ENCODE measurements around the gene DNMBP. TPM values are rescaled to one million over a fixed set of nuclear protein-coding genes. Genes with fewer than 3 reads are reported as not detected.

DNMBP gene
- total and polyA plus RNA-seq, 7 experiments from 2014 or later: 0.40 to 8.5 (median 3.9) TPM

GRCh38 chr10:100000109-100000644, 9.6 kb downstream of the DNMBP start:
- H3K27ac Mint-ChIP-seq: no peak overlapping the region
- DNase-seq (no peak), ATAC-seq (no peak)
- Histone ChIP-seq H3K4me3 (ENCODE audit: low read length) (no peak overlapping the region), H3K4me1 (ENCODE audit: control insufficient read depth in 2 of 2, insufficient read depth in 2 of 2, low read length in 2 of 2) (no peaks in the 10 kb centered on the region), H3K27me3 (ENCODE audit: control insufficient read depth in 2 of 2, insufficient read depth in 2 of 2, low read length in 2 of 2) (no peaks in the 10 kb centered on the region), H3K9me3 (ENCODE audit: control insufficient read depth in 2 of 3, low read length in 3 of 3) (no peaks in the 10 kb centered on the region), H3K36me3 (ENCODE audit: control insufficient read depth in 2 of 3, insufficient read depth in 3 of 3, low read length in 3 of 3) (no peaks in the 10 kb centered on the region), H3K27ac (ENCODE audit: low read depth, low read length) (no peak overlapping the region)
- POLR2A ChIA-PET: interaction anchor here (0.7 kb wide), 1 partner anchor 248 kb away, joined by 3 read pairs; no protein-coding TSS in a partner anchor
- H3K4me1 Mint-ChIP-seq: peaks cover 4 to 14% (median 6%) of the 10 kb centered on the region in 7 donors
- H3K36me3 Mint-ChIP-seq: peaks cover 0 to 18% (median 4%) of the 10 kb centered on the region in 5 donors
- intact Hi-C loops (cut with micrococcal nuclease): loop anchor here in 1 of 2 donors (10.0 kb wide), 1 partner anchor 375 kb away; the partner anchor contains the start of gene SLC25A28
- H3K27me3 Mint-ChIP-seq: no peaks in the 10 kb centered on the region
- H3K4me3 Mint-ChIP-seq: no peak overlapping the region
- CTCF ChIA-PET: interaction anchor here (1.1 kb wide), 1 partner anchor 48 kb away, joined by 3 read pairs; no protein-coding TSS in a partner anchor
- no peaks in the 10 kb centered on the region for H3K9me3 Mint-ChIP-seq

GRCh38 chr10:99999319-100000108, 10.2 kb downstream of the DNMBP start:
- H3K9me3 Mint-ChIP-seq: no peaks in the 10 kb centered on the region
- DNase-seq (no peak), ATAC-seq (no peak)
- H3K4me3 ChIP-seq (ENCODE audit: low read length): no peak overlapping the region
- no peaks in the 10 kb centered on the region for H3K27me3 Mint-ChIP-seq
- POLR2A ChIA-PET: interaction anchor here (0.6 to 0.7 kb wide), 2 partner anchors 32 to 248 kb away, joined by 3 read pairs; no protein-coding TSS in a partner anchor
- no peak overlapping the region for H3K27ac Mint-ChIP-seq
- H3K4me1 ChIP-seq (ENCODE audit: control insufficient read depth in 2 of 2, insufficient read depth in 2 of 2, low read length in 2 of 2): no peaks in the 10 kb centered on the region
- H3K9me3 ChIP-seq (ENCODE audit: control insufficient read depth in 2 of 3, low read length in 3 of 3): no peaks in the 10 kb centered on the region
- no peaks in the 10 kb centered on the region for H3K27me3 ChIP-seq (ENCODE audit: control insufficient read depth in 2 of 2, insufficient read depth in 2 of 2, low read length in 2 of 2)
- CTCF ChIA-PET: interaction anchor here (0.6 to 1.1 kb wide), 2 partner anchors 8 to 49 kb away, joined by 3 read pairs; no protein-coding TSS in a partner anchor
- H3K36me3 ChIP-seq (ENCODE audit: control insufficient read depth in 2 of 3, insufficient read depth in 3 of 3, low read length in 3 of 3): no peaks in the 10 kb centered on the region
- H3K36me3 Mint-ChIP-seq: peaks cover 0 to 18% (median 4%) of the 10 kb centered on the region in 5 donors
- H3K27ac ChIP-seq (ENCODE audit: low read depth, low read length): no peak overlapping the region
- peaks cover 9 to 19% (median 10%) of the 10 kb centered on the region in 7 donors for H3K4me1 Mint-ChIP-seq
- H3K4me3 Mint-ChIP-seq: no peak overlapping the region
- intact Hi-C loops (cut with micrococcal nuclease): loop anchor here in 1 of 2 donors (10.0 kb wide), 1 partner anchor 375 kb away; the partner anchor contains the start of gene SLC25A28

GRCh38 chr10:99998889-99999288, 10.9 kb downstream of the DNMBP start:
- Histone ChIP-seq H3K4me3 (ENCODE audit: low read length) (no peak overlapping the region), H3K4me1 (ENCODE audit: control insufficient read depth in 2 of 2, insufficient read depth in 2 of 2, low read length in 2 of 2) (no peaks in the 10 kb centered on the region), H3K9me3 (ENCODE audit: control insufficient read depth in 2 of 3, low read length in 3 of 3) (no peaks in the 10 kb centered on the region), H3K27ac (ENCODE audit: low read depth, low read length) (no peak overlapping the region), H3K36me3 (ENCODE audit: control insufficient read depth in 2 of 3, insufficient read depth in 3 of 3, low read length in 3 of 3) (no peaks in the 10 kb centered on the region), H3K27me3 (ENCODE audit: control insufficient read depth in 2 of 2, insufficient read depth in 2 of 2, low read length in 2 of 2) (no peaks in the 10 kb centered on the region)
- no peak overlapping the region for H3K27ac Mint-ChIP-seq
- ChIA-PET POLR2A (interaction anchor here (0.6 kb wide), 1 partner anchor 32 kb away, joined by 3 read pairs; no protein-coding TSS in a partner anchor), CTCF (no interaction called here)
- H3K4me3 Mint-ChIP-seq: no peak overlapping the region
- H3K36me3 Mint-ChIP-seq: peaks cover 0 to 18% (median 4%) of the 10 kb centered on the region in 5 donors
- no peak for ATAC-seq
- no peak for DNase-seq
- H3K9me3 Mint-ChIP-seq: no peaks in the 10 kb centered on the region
- peaks cover 14 to 25% (median 16%) of the 10 kb centered on the region in 7 donors for H3K4me1 Mint-ChIP-seq
- intact Hi-C loops (cut with micrococcal nuclease): no loop called here
- no peaks in the 10 kb centered on the region for H3K27me3 Mint-ChIP-seq

DNA sequence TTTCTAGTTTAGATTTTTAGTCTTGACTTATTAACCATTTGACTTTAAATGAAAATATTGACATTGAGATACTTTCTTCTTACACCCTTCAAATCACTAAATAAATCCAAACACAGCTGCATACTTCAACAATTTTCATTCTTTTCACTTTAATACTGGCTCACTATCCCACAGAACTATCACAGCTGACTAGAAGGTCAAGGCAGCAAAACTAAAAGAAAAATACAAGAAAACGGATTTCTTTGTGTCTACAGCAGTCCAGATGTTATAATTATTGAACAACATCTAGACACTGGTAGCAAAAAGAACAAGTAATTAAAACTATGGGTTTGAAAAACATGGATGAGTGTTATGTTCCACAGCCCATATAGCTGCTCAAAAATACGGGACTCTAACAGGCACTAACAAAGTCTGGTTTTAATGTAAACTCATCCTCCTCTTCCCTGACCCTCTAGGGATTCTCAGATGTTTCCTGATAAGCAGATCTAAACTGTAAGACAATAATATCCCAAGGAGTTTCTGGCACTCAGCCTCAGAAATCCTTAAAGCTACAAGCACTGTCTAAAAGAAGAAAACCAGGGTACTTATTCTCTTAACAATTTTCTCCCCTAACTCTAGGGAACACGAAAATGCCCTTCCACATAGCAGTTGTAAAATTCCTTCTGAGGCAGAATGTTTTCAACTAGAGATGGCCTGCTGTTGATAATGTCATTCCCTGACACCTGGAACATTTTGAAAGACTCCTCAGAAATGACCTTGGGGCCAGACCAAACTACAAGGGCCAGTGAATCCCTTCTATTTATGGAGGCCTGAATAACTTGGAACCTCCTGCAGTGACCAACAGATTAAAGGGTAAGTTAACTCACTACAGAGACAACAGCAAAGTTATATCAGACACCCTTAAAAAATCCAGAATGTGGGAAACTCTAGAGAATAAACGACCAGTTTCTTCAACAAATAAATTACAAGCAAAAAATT, 12.8 kb downstream of the DNMBP start:
- Histone ChIP-seq H3K36me3 (ENCODE audit: control insufficient read depth in 2 of 3, insufficient read depth in 3 of 3, low read length in 3 of 3) (no peaks in the 10 kb centered on the region), H3K9me3 (ENCODE audit: control insufficient read depth in 2 of 3, low read length in 3 of 3) (no peaks in the 10 kb centered on the region), H3K27me3 (ENCODE audit: control insufficient read depth in 2 of 2, insufficient read depth in 2 of 2, low read length in 2 of 2) (no peaks in the 10 kb centered on the region), H3K27ac (ENCODE audit: low read depth, low read length) (no peak overlapping the region), H3K4me3 (ENCODE audit: low read length) (no peak overlapping the region), H3K4me1 (ENCODE audit: control insufficient read depth in 2 of 2, insufficient read depth in 2 of 2, low read length in 2 of 2) (no peaks in the 10 kb centered on the region)
- intact Hi-C loops (cut with micrococcal nuclease): no loop called here
- Mint-ChIP-seq H3K27ac (peak overlapping the region in 1 of 9 donors; percentile 2), H3K27me3 (no peaks in the 10 kb centered on the region), H3K4me3 (no peak overlapping the region), H3K4me1 (peaks cover 16 to 27% (median 20%) of the 10 kb centered on the region in 7 donors), H3K36me3 (peaks cover 0 to 11% (median 4%) of the 10 kb centered on the region in 5 donors), H3K9me3 (no peaks in the 10 kb centered on the region)
- DNase-seq (no peak), ATAC-seq (no peak)
- ChIA-PET POLR2A (no interaction called here), CTCF (interaction anchor here (1.7 kb wide), 1 partner anchor 13 kb away, joined by 3 read pairs; the partner anchor contains the start of gene DNMBP)

DNA sequence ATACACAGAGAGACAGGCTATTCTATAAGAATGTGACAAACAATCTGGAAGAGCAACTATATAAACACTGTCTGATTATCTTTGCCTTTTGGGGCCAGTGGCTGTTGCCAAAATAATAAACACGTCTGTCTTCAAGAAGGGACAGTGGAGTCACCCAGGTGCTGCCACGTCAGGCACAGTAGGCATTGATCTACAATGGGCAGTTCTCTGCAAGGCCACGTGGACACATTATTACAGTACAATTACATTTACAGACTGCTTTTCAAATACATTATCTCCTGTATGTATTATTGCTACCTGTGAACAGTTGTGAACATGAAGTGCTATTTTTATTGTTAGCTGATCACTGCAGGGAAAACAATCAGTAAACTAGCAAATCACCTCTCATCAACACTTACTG, 14.0 kb downstream of the DNMBP start:
- DNase-seq: no peak
- Mint-ChIP-seq H3K27ac (peak overlapping the region in 5 of 9 donors; percentile 2 to 82 (median 33)), H3K36me3 (peaks cover 0 to 10% (median 4%) of the 10 kb centered on the region in 5 donors), H3K27me3 (no peaks in the 10 kb centered on the region), H3K4me1 (peaks cover 16 to 27% (median 20%) of the 10 kb centered on the region in 7 donors), H3K9me3 (no peaks in the 10 kb centered on the region), H3K4me3 (no peak overlapping the region)
- Histone ChIP-seq H3K27ac (ENCODE audit: low read depth, low read length) (no peak overlapping the region), H3K4me3 (ENCODE audit: low read length) (no peak overlapping the region), H3K36me3 (ENCODE audit: control insufficient read depth in 2 of 3, insufficient read depth in 3 of 3, low read length in 3 of 3) (no peaks in the 10 kb centered on the region), H3K27me3 (ENCODE audit: control insufficient read depth in 2 of 2, insufficient read depth in 2 of 2, low read length in 2 of 2) (no peaks in the 10 kb centered on the region), H3K4me1 (ENCODE audit: control insufficient read depth in 2 of 2, insufficient read depth in 2 of 2, low read length in 2 of 2) (no peaks in the 10 kb centered on the region), H3K9me3 (ENCODE audit: control insufficient read depth in 2 of 3, low read length in 3 of 3) (no peaks in the 10 kb centered on the region)
- intact Hi-C loops (cut with micrococcal nuclease): loop anchor here in 1 of 2 donors (2.0 kb wide), 1 partner anchor 13 kb away; the partner anchor contains the start of gene DNMBP
- POLR2A ChIA-PET: no interaction called here
- CTCF ChIA-PET: interaction anchor here (1.7 kb wide), 1 partner anchor 14 kb away, joined by 3 read pairs; the partner anchor contains the start of gene DNMBP
- ATAC-seq: no peak

DNA sequence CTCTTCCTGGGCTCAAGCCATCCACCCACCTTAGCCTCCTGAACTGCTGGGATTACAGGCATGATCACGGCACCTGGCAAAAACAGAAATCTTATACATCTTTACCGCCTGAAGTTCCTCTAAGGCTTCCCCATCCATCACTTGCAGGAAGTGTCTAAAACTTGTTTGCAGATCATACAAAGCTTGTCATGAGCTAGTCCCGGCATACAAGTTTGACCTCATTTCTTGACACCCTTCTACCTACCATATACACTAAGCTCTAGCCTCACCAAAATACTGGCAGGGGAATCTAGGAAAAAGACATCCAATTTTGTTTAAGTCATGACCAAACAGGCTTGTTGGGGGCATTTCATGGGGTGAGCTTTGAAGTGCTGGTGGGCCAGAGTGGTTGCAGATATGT, 14.5 kb downstream of the DNMBP start:
- no peak overlapping the region for H3K4me3 ChIP-seq (ENCODE audit: low read length)
- Mint-ChIP-seq H3K36me3 (peaks cover 0 to 10% (median 4%) of the 10 kb centered on the region in 5 donors), H3K27me3 (no peaks in the 10 kb centered on the region), H3K27ac (peak overlapping the region in 6 of 9 donors; percentile 2 to 82 (median 40)), H3K4me3 (peak overlapping the region in 5 of 10 donors; percentile 5 to 75 (median 55)), H3K4me1 (peaks cover 16 to 27% (median 20%) of the 10 kb centered on the region in 7 donors), H3K9me3 (no peaks in the 10 kb centered on the region)
- intact Hi-C loops (cut with micrococcal nuclease): loop anchor here in 1 of 2 donors (2.0 kb wide), 1 partner anchor 14 kb away; the partner anchor contains the start of gene DNMBP
- H3K36me3 ChIP-seq (ENCODE audit: control insufficient read depth in 2 of 3, insufficient read depth in 3 of 3, low read length in 3 of 3): no peaks in the 10 kb centered on the region
- H3K27ac ChIP-seq (ENCODE audit: low read depth, low read length): no peak overlapping the region
- POLR2A ChIA-PET: no interaction called here
- CTCF ChIA-PET: interaction anchor here (1.7 kb wide), 1 partner anchor 15 kb away, joined by 3 read pairs; the partner anchor contains the start of gene DNMBP
- no peaks in the 10 kb centered on the region for H3K4me1 ChIP-seq (ENCODE audit: control insufficient read depth in 2 of 2, insufficient read depth in 2 of 2, low read length in 2 of 2)
- no peaks in the 10 kb centered on the region for H3K9me3 ChIP-seq (ENCODE audit: control insufficient read depth in 2 of 3, low read length in 3 of 3)
- DNase-seq (no peak), ATAC-seq (no peak)
- H3K27me3 ChIP-seq (ENCODE audit: control insufficient read depth in 2 of 2, insufficient read depth in 2 of 2, low read length in 2 of 2): no peaks in the 10 kb centered on the region
